ENCODE data around the gene PPP2R5D.

The PPP2R5D gene

DNA sequence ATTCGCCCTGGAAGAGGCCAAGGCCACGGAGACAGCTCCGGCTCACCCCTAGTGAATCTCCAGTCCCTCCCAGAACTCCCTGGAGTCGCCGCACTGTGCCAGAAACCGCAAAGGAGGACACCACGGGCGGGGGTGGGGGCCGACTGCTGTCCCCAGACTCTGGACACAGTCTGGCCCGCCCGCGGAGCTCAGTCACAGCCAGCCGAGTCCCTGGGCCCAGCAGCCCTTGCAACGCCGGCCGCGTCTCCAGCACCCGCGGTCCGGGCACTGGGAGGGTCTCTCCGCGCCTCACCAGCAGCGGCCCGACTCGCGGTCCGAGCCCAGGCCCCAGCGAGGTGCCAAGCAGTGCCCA is 5.9 kb upstream of the PPP2R5D start:
- TF ChIP-seq SIN3A (IDR thresholded peaks at IDR 0.05; ENCODE audit: borderline replicate concordance, insufficient read depth, low read length) (no peak), TAF1 (IDR thresholded peaks at IDR 0.05; ENCODE audit: borderline replicate concordance, insufficient read depth, low read length) (no peak), POLR2AphosphoS5 (IDR thresholded peaks at IDR 0.05; ENCODE audit: low read depth, low read length) (no peak), FOXP2 (optimal IDR thresholded peaks at IDR 0.05; ENCODE audit: borderline replicate concordance, extremely low read depth, extremely low read length, insufficient read depth) (no peak)
- TF ChIP-seq, protein P1, sequence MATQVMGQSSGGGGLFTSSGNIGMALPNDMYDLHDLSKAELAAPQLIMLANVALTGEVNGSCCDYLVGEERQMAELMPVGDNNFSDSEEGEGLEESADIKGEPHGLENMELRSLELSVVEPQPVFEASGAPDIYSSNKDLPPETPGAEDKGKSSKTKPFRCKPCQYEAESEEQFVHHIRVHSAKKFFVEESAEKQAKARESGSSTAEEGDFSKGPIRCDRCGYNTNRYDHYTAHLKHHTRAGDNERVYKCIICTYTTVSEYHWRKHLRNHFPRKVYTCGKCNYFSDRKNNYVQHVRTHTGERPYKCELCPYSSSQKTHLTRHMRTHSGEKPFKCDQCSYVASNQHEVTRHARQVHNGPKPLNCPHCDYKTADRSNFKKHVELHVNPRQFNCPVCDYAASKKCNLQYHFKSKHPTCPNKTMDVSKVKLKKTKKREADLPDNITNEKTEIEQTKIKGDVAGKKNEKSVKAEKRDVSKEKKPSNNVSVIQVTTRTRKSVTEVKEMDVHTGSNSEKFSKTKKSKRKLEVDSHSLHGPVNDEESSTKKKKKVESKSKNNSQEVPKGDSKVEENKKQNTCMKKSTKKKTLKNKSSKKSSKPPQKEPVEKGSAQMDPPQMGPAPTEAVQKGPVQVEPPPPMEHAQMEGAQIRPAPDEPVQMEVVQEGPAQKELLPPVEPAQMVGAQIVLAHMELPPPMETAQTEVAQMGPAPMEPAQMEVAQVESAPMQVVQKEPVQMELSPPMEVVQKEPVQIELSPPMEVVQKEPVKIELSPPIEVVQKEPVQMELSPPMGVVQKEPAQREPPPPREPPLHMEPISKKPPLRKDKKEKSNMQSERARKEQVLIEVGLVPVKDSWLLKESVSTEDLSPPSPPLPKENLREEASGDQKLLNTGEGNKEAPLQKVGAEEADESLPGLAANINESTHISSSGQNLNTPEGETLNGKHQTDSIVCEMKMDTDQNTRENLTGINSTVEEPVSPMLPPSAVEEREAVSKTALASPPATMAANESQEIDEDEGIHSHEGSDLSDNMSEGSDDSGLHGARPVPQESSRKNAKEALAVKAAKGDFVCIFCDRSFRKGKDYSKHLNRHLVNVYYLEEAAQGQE (IDR thresholded peaks at IDR 0.05; ENCODE audit: insufficient read depth in 1 of 2, low read depth in 2 of 2, low read length in 2 of 2) = no peak

DNA sequence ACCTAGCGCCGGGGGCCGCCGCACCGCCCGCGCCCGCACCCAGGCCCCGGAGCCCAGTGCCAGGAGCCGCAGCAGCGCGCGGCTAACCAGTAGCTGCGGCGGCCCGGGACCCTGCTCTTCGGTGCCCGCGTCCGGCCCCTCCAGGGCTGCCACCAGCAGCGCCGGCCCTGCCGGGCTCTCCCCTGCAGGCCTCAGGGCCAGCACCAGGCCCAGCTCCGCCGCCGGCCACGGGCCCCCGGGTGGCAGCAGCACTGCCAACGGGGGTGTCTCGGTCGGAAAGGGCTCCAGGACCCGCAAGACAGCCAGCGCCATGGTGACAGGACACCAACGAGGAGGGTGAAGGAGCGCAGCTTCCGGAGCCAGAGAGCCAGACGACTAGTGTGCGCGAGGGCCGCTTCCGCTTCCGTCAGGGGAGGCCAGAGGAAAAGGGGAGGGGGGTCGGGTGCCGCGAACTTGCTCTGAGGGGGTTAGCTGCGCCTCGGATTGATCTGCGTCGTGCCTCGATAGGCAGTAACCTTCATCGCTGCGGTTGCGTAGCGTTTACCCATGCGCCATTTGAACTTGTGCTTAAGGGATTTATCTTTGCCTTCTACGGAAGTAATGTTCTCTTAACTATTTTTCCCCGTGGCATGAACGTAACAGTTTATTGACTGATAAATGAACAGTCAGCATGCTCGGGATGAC is 5.4 kb upstream of the PPP2R5D start, which contains the start of gene PEX6:
PEX6 (minus strand) TSS at position 343 of the 684 bp plus-strand sequence; CDS start at position 312, 31 bp downstream.
- TF ChIP-seq TAF1 (IDR thresholded peaks at IDR 0.05; ENCODE audit: borderline replicate concordance, insufficient read depth, low read length) (peak; percentile 94), SIN3A (IDR thresholded peaks at IDR 0.05; ENCODE audit: borderline replicate concordance, insufficient read depth, low read length) (peak; percentile 68; the same call in 1 of the 2 replicates), FOXP2 (optimal IDR thresholded peaks at IDR 0.05; ENCODE audit: borderline replicate concordance, extremely low read depth, extremely low read length, insufficient read depth) (peak; percentile 39), POLR2AphosphoS5 (IDR thresholded peaks at IDR 0.05; ENCODE audit: low read depth, low read length) (peak; percentile 94)
- TF ChIP-seq, protein P1 (IDR thresholded peaks at IDR 0.05; ENCODE audit: insufficient read depth in 1 of 2, low read depth in 2 of 2, low read length in 2 of 2) = peak; percentile 10 to 39; a peak in 1 of 4 replicates

DNA sequence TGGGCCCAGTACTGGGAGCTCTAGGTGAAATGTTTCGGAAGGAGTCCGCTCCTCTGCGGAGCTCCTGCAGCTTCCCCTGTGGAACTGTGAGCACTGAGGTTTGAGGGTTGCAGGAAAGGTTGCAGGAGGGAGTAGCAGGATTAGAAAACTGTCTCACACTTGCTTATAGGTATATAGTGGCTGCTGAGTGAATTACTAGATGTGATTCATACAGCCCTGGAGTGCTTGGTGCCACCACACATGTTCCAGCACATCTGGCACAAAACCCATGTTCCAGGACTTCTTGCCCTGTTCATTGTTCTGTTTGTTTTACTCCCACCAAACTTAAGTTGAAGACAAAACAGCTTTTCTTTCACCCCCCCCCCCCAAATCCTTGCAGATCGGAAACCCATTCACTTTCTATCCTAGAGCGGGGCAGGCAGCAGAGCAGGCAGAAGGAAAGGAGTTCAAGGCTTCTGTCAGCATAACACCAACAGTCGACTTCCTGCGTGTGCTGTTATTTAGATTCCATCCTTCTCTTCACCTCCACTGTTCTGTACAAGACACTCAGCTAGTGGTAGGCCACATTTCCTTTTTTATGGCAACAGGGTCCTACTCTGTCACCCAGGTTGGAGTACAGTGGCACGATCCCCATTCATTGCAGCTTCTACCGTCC is 4.7 kb upstream of the PPP2R5D start:
- TF ChIP-seq TAF1 (IDR thresholded peaks at IDR 0.05; ENCODE audit: borderline replicate concordance, insufficient read depth, low read length) = no peak
- TF ChIP-seq POLR2AphosphoS5 (IDR thresholded peaks at IDR 0.05; ENCODE audit: low read depth, low read length) = no peak
- TF ChIP-seq, protein P1 (IDR thresholded peaks at IDR 0.05; ENCODE audit: insufficient read depth in 1 of 2, low read depth in 2 of 2, low read length in 2 of 2) = no peak
- TF ChIP-seq FOXP2 (optimal IDR thresholded peaks at IDR 0.05; ENCODE audit: borderline replicate concordance, extremely low read depth, extremely low read length, insufficient read depth) = no peak

DNA sequence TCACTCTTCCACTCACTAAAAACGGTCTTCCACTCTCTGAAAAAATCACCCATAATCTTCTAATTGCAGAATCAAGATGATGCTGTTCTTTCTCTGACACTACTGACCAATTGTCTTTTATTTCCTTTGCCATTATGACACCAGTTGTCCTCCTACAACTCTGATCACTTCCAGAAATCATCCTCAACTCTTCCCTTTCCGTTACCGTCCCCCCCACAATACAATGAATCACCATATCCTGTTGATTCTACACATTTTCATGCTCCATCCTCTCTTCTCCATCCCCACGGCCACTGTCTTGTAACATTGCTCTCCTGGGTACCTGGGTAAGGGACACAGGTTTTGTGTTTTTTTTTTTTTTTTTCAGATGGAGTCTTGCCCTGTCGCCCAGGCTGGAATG is 2.5 kb upstream of the PPP2R5D start:
- TF ChIP-seq TAF1 (IDR thresholded peaks at IDR 0.05; ENCODE audit: borderline replicate concordance, insufficient read depth, low read length) (no peak), FOXP2 (optimal IDR thresholded peaks at IDR 0.05; ENCODE audit: borderline replicate concordance, extremely low read depth, extremely low read length, insufficient read depth) (peak; percentile 71)

DNA sequence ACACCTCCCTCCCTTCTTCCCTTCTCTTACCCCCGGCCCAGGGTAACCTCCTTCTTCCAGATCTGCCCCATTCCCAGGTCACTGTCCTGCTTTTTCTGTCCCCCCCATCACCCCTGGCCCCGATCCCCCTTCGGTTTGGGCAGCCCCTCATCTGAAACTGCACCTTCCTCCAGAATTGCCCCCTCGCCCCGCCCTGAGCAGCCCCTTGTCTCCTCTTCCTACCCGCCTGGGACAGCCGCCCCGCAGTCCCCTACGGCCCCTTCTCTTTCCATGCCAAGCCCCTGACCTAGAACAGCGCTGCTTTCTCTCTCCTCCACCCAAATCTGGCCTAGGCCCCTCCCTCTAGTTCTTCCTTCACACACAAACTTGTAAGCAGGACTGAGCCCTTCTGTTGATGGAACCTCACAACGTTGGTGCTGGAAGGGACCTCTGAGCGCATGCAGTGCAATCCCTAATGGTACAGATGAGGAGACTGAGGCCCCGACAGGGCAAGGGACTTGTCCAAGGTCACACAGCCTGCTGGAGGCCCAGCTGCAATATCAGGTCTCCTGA is 630 bp downstream of the PPP2R5D start:
- TF ChIP-seq, protein P1 (IDR thresholded peaks at IDR 0.05; ENCODE audit: insufficient read depth in 1 of 2, low read depth in 2 of 2, low read length in 2 of 2) = no peak
- no peak for TF ChIP-seq POLR2AphosphoS5 (IDR thresholded peaks at IDR 0.05; ENCODE audit: low read depth, low read length)
- TF ChIP-seq FOXP2 (optimal IDR thresholded peaks at IDR 0.05; ENCODE audit: borderline replicate concordance, extremely low read depth, extremely low read length, insufficient read depth) = no peak
- TF ChIP-seq SIN3A (IDR thresholded peaks at IDR 0.05; ENCODE audit: borderline replicate concordance, insufficient read depth, low read length) = no peak
- no peak for TF ChIP-seq TAF1 (IDR thresholded peaks at IDR 0.05; ENCODE audit: borderline replicate concordance, insufficient read depth, low read length)

All from PFSK-1 (cell line).